Activated naive CD8-positive, alpha-beta T cell treated with anti-CD3 and anti-CD28 coated beads, Interleukin-2, amount 10 ng/mL, durations not matched to agents 7 days and 5 days (primary cell): Measurements from ENCODE around the gene OSM. TPM values are rescaled to one million over a fixed set of nuclear protein-coding genes. Genes with fewer than 3 reads are reported as not detected.

Experiments used
- ATAC-seq: fragments of 150-1000 bp; cut with Tn5 transposase; one replicate; pipeline ENCODE4 v1.10.0; 2021; ENCODE audit warnings: low read depth, moderate library complexity
- POLR2A ChIA-PET: fragments of 350-600 bp; sonication (Branson Sonifier 250); formaldehyde crosslinking; loops from one replicate; lab custom pipeline; 2021; ENCODE audit warnings: antibody characterized with exemption; lab: Charles Lee
- DNase-seq: peaks from one replicate; pipeline ENCODE4 v3.0.0; 2021
- H3K27ac Mint-ChIP-seq: one replicate; pipeline ENCODE4 v1.8.0; 2022; ENCODE audit warnings: mild to moderate bottlenecking, mixed read lengths
- H3K27me3 Mint-ChIP-seq: one replicate; pipeline ENCODE4 v1.8.0; 2022; ENCODE audit warnings: mild to moderate bottlenecking, moderate library complexity, mixed read lengths
- H3K36me3 Mint-ChIP-seq: one replicate; pipeline ENCODE4 v1.8.0; 2021; ENCODE audit warnings: mild to moderate bottlenecking, mixed read lengths
- H3K4me1 Mint-ChIP-seq: one replicate; pipeline ENCODE4 v1.8.0; 2021; ENCODE audit warnings: mixed read lengths
- H3K4me3 Mint-ChIP-seq: one replicate; pipeline ENCODE4 v1.8.0; 2022; ENCODE audit warnings: mild to moderate bottlenecking, moderate library complexity, mixed read lengths
- H3K9me3 Mint-ChIP-seq: one replicate; pipeline ENCODE4 v1.8.0; 2021; ENCODE audit warnings: mixed read lengths
- total RNA-seq, 2 experiments: library from RNA; stranded (reverse); gene quantifications; one replicate each; pipeline ENCODE4 v1.2.3, GENCODE V29; 2021

The OSM gene
- total RNA-seq, 2 experiments from 2014 or later, result 125 to 142 TPM

GRCh38 chr22:30279046-30279788, 12.6 kb upstream of the OSM start:
- Mint-ChIP-seq H3K27ac (no peak overlapping the region), H3K4me1 (peaks cover 49% of the 10 kb centered on the region), H3K36me3 (peaks cover 25% of the 10 kb centered on the region), H3K9me3 (no peaks in the 10 kb centered on the region), H3K27me3 (no peaks in the 10 kb centered on the region), H3K4me3 (peak overlapping the region; percentile 6)
- POLR2A ChIA-PET, result interaction anchor here (0.6 to 2.3 kb wide), 3 partner anchors 8 to 15 kb away, joined by 3 to 9 read pairs (median 3); no protein-coding TSS in a partner anchor
- no peak for DNase-seq
- ATAC-seq, result no peak

GRCh38 chr22:30277547-30278344, 11.1 kb upstream of the OSM start:
- ATAC-seq (no peak), DNase-seq (no peak)
- Mint-ChIP-seq H3K4me1 (peaks cover 49% of the 10 kb centered on the region), H3K27ac (peak overlapping the region; percentile 55), H3K4me3 (no peak overlapping the region), H3K27me3 (no peaks in the 10 kb centered on the region), H3K9me3 (no peaks in the 10 kb centered on the region), H3K36me3 (peaks cover 27% of the 10 kb centered on the region)
- POLR2A ChIA-PET, result interaction anchor here (0.7 to 1.5 kb wide), 5 partner anchors 9 to 668 kb away, joined by 3 to 9 read pairs (median 6); no protein-coding TSS in a partner anchor

GRCh38 chr22:30276039-30276438, 9.4 kb upstream of the OSM start:
- no peak for DNase-seq
- H3K27me3 Mint-ChIP-seq, result no peaks in the 10 kb centered on the region
- POLR2A ChIA-PET, result no interaction called here
- no peaks in the 10 kb centered on the region for H3K9me3 Mint-ChIP-seq
- H3K4me1 Mint-ChIP-seq, result peaks cover 51% of the 10 kb centered on the region
- H3K27ac Mint-ChIP-seq, result peak overlapping the region; percentile 22
- no peak for ATAC-seq
- H3K4me3 Mint-ChIP-seq, result peak overlapping the region; percentile 23
- H3K36me3 Mint-ChIP-seq, result peaks cover 34% of the 10 kb centered on the region

- no peaks in the 10 kb centered on the region for H3K27me3 Mint-ChIP-seq
- no peaks in the 10 kb centered on the region for H3K9me3 Mint-ChIP-seq
- peaks cover 51% of the 10 kb centered on the region for H3K4me1 Mint-ChIP-seq
- H3K36me3 Mint-ChIP-seq, result peaks cover 36% of the 10 kb centered on the region
- peak overlapping the region; percentile 22 for H3K27ac Mint-ChIP-seq
- POLR2A ChIA-PET, result no interaction called here
- DNase-seq, result no peak
- no peak for ATAC-seq
- peak overlapping the region; percentile 23 for H3K4me3 Mint-ChIP-seq
Observed at GRCh38 chr22:30275625-30276024, 9.0 kb upstream of the OSM start.

- Mint-ChIP-seq H3K36me3 (peaks cover 40% of the 10 kb centered on the region), H3K4me3 (peak overlapping the region; percentile 26), H3K27me3 (no peaks in the 10 kb centered on the region), H3K9me3 (no peaks in the 10 kb centered on the region), H3K27ac (peak overlapping the region; percentile 69), H3K4me1 (peaks cover 52% of the 10 kb centered on the region)
- ATAC-seq (no peak), DNase-seq (no peak)
- POLR2A ChIA-PET, result interaction anchor here (0.9 kb wide), 1 partner anchor 151 kb away, joined by 3 read pairs; the partner anchor contains the start of gene MTFP1
Observed at GRCh38 chr22:30274437-30274812, 7.8 kb upstream of the OSM start.

GRCh38 chr22:30273711-30274436, 7.2 kb upstream of the OSM start:
- H3K27ac Mint-ChIP-seq, result no peak overlapping the region
- POLR2A ChIA-PET, result no interaction called here
- ATAC-seq, result no peak
- peaks cover 54% of the 10 kb centered on the region for H3K4me1 Mint-ChIP-seq
- H3K4me3 Mint-ChIP-seq, result no peak overlapping the region
- H3K36me3 Mint-ChIP-seq, result peaks cover 39% of the 10 kb centered on the region
- no peak for DNase-seq
- no peaks in the 10 kb centered on the region for H3K27me3 Mint-ChIP-seq
- no peaks in the 10 kb centered on the region for H3K9me3 Mint-ChIP-seq

- POLR2A ChIA-PET, result no interaction called here
- Mint-ChIP-seq H3K4me3 (no peak overlapping the region), H3K27ac (peak overlapping the region; percentile 14), H3K27me3 (no peaks in the 10 kb centered on the region), H3K9me3 (no peaks in the 10 kb centered on the region), H3K36me3 (peaks cover 40% of the 10 kb centered on the region), H3K4me1 (peaks cover 56% of the 10 kb centered on the region)
- ATAC-seq (no peak), DNase-seq (no peak)
Observed at GRCh38 chr22:30272781-30273601, 6.3 kb upstream of the OSM start.

GRCh38 chr22:30270832-30271231, 4.2 kb upstream of the OSM start:
- Mint-ChIP-seq H3K27ac (no peak overlapping the region), H3K36me3 (peaks cover 43% of the 10 kb centered on the region), H3K4me1 (peaks cover 51% of the 10 kb centered on the region), H3K9me3 (no peaks in the 10 kb centered on the region), H3K4me3 (no peak overlapping the region), H3K27me3 (no peaks in the 10 kb centered on the region)
- POLR2A ChIA-PET, result interaction anchor here (1.2 to 1.3 kb wide), 2 partner anchors 9 to 10 kb away, joined by 3 to 6 read pairs; no protein-coding TSS in a partner anchor
- no peak for ATAC-seq
- DNase-seq, result no peak

- DNase-seq, result no peak
- Mint-ChIP-seq H3K4me3 (peak overlapping the region; percentile 88), H3K27ac (peak overlapping the region; percentile 97), H3K27me3 (no peaks in the 10 kb centered on the region), H3K4me1 (peaks cover 42% of the 10 kb centered on the region), H3K9me3 (no peaks in the 10 kb centered on the region), H3K36me3 (peaks cover 50% of the 10 kb centered on the region)
- POLR2A ChIA-PET, result interaction anchor here (1.1 to 3.0 kb wide), 9 partner anchors 10 to 164 kb away, joined by 3 to 14 read pairs (median 6); partner anchors contain the start of gene CASTOR1
- no peak for ATAC-seq
Observed at GRCh38 chr22:30268331-30268730, 1.7 kb upstream of the OSM start.

- POLR2A ChIA-PET, result interaction anchor here (0.7 to 3.3 kb wide), 24 partner anchors 10 to 163 kb away, joined by 3 to 14 read pairs (median 4); partner anchors contain the start of genes CASTOR1, CCDC157, LIF and SF3A1
- no peaks in the 10 kb centered on the region for H3K27me3 Mint-ChIP-seq
- ATAC-seq (peak; percentile 20), DNase-seq (peak; percentile 65)
- H3K4me3 Mint-ChIP-seq, result peak overlapping the region; percentile 88
- peak overlapping the region; percentile 97 for H3K27ac Mint-ChIP-seq
- H3K4me1 Mint-ChIP-seq, result peaks cover 41% of the 10 kb centered on the region
- no peaks in the 10 kb centered on the region for H3K9me3 Mint-ChIP-seq
- H3K36me3 Mint-ChIP-seq, result peaks cover 54% of the 10 kb centered on the region
Observed at GRCh38 chr22:30267382-30268302, 991 bp upstream of the OSM start.

GRCh38 chr22:30265823-30266444, 717 bp downstream of the OSM start:
- DNase-seq, result peak; percentile 84
- POLR2A ChIA-PET, result interaction anchor here (0.7 to 7.5 kb wide), 10 partner anchors 11 to 97 kb away, joined by 3 to 91 read pairs (median 4); partner anchors contain the start of gene LIF
- ATAC-seq, result peak; percentile 60
- Mint-ChIP-seq H3K4me1 (peaks cover 50% of the 10 kb centered on the region), H3K4me3 (peak overlapping the region; percentile 88), H3K9me3 (no peaks in the 10 kb centered on the region), H3K27ac (peak overlapping the region; percentile 97), H3K36me3 (peaks cover 55% of the 10 kb centered on the region), H3K27me3 (no peaks in the 10 kb centered on the region)
